Measurements from ENCODE around the gene ARHGAP44. TPM values are rescaled to one million over a fixed set of nuclear protein-coding genes. Genes with fewer than 3 reads are reported as not detected.

The ARHGAP44 gene
- total and polyA plus RNA-seq, 2 of the 13 experiments (the other 11 are each of a cell fraction or from before 2014, with no cell fraction given), result 0.79 to 3.1 TPM

DNA sequence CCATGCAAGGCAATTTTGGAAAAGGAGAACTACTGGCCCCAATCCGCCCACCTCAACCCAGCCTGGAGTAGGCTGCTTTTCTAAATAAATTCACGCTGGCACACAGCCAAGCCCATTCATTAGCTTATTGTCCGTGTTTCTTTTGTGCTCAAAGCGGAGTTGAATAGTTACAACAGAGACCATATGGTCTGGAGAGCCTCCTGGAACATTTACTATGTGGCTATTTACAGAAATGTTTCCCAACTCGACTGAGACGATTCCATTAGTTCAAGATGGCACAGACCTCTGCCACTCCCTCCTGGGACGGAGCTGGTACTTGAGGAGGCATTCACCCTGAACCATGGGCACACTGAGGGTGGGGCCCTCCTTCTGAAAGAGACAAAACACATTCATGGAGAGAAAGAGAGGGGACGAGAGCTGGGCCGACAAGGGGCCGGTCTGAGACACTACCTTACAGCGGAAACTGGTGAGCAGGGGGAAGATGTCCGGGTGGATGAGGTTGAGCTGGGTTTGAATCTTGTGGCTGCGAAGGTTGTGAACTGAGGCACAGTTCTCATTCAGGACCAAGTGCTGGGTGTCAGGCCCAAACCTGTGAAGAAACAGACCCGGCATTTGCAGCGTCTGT is 212.8 kb downstream of the ARHGAP44 start:
- ATAC-seq (no peak), FAIRE-seq (no peak), DNase-seq (ENCODE audit: low spot score) (no peak)
- H3K4me1 ChIP-seq (ENCODE audit: insufficient read depth, low read length), result no peaks in the 10 kb centered on the region
- CTCF ChIA-PET (ENCODE audit: low intra/inter-chr PET ratio, low total read pairs), result interaction anchor here (1.3 kb wide), 2 partner anchors 457 to 746 kb away, joined by 4 to 7 read pairs; no protein-coding TSS in a partner anchor
- peaks cover 45 to 79% of the 10 kb centered on the region in 2 experiments for H3K36me3 ChIP-seq (replicated peaks in 1 of 2; ENCODE audit: control insufficient read depth in 1 of 2, insufficient read depth in 2 of 2, low read length in 2 of 2)
- H3K9me3 ChIP-seq (ENCODE audit: low read length), result no peaks in the 10 kb centered on the region
- intact Hi-C loops (cut with micrococcal nuclease; ENCODE audit: unreplicated experiment), result loop anchor here (2.0 kb wide), 1 partner anchor 73 kb away; no protein-coding TSS in a partner anchor
- no peaks in the 10 kb centered on the region for H3K27me3 ChIP-seq (ENCODE audit: control insufficient read depth in 1 of 2, insufficient read depth in 2 of 2, low read length in 2 of 2)
- no peak overlapping the region for H3K4me3 ChIP-seq (replicated peaks in 1 of 3; ENCODE audit: insufficient read depth in 1 of 3, low read depth in 2 of 3, low read length in 3 of 3)
- no TSS peak for BruUV-seq (replicated peaks)
- in situ Hi-C loops (cut with HindIII; ENCODE audit: extremely low pct_ligation_motif_present, low pct_unique_long_range_greater_than_20kb), result loop anchor here (5.0 kb wide), 1 partner anchor 75 kb away; no protein-coding TSS in a partner anchor
- no peaks in the 10 kb centered on the region for H4K20me1 ChIP-seq (ENCODE audit: insufficient read depth, low read length)
- H2AFZ ChIP-seq (ENCODE audit: low read length), result no peak overlapping the region
- H3K79me2 ChIP-seq (ENCODE audit: insufficient read depth, low read length), result no peaks in the 10 kb centered on the region
- no peak for TF ChIP-seq GZF1 (CRISPR knock-in tag; IDR thresholded peaks at IDR 0.05)
- TF ChIP-seq, protein P1, sequence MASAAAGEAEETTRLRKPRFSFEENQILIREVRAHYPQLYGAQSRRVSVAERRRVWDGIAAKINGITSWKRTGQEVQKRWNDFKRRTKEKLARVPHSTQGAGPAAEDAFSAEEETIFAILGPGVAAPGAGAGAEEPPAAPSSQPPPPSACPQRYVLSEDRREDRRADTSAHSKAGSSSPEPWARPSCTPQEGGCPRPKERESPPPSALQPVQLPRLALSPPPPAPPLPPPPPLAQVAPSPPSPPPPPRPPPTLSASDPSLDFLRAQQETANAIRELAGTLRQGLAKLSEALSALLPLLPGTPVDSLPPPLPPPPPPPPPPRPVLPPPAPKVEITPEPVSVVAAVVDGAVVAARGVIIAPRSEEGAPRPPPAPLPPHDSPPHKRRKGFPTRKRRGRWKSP (CRISPR knock-in tag; IDR thresholded peaks at IDR 0.05), result no peak
- POLR2A ChIA-PET, result interaction anchor here (0.8 kb wide), 1 partner anchor 16 kb away, joined by 3 read pairs; the partner anchor contains the start of gene ELAC2
- H3K4me2 ChIP-seq (ENCODE audit: low read depth, low read length), result no peak overlapping the region
- H3K27ac ChIP-seq (ENCODE audit: extremely low read length, insufficient read depth, low read length), result no peak overlapping the region
- WGBS (ENCODE audit: low lambda C conversion rate), result 96% methylated on average over 15 of the region's 15 CpGs
- H3K9ac ChIP-seq (ENCODE audit: insufficient read depth, low read depth, low read length), result no peak overlapping the region

GRCh38 chr17:13002761-13003453 is 213.6 kb downstream of the ARHGAP44 start:
- Histone ChIP-seq H3K4me2 (ENCODE audit: low read depth, low read length) (no peak overlapping the region), H3K27me3 (ENCODE audit: control insufficient read depth in 1 of 2, insufficient read depth in 2 of 2, low read length in 2 of 2) (no peaks in the 10 kb centered on the region), H3K79me2 (ENCODE audit: insufficient read depth, low read length) (no peaks in the 10 kb centered on the region), H3K36me3 (replicated peaks in 1 of 2; ENCODE audit: control insufficient read depth in 1 of 2, insufficient read depth in 2 of 2, low read length in 2 of 2) (peaks cover 42 to 75% of the 10 kb centered on the region in 2 experiments), H3K4me3 (replicated peaks in 1 of 3; ENCODE audit: insufficient read depth in 1 of 3, low read depth in 2 of 3, low read length in 3 of 3) (no peak overlapping the region), H3K9ac (ENCODE audit: insufficient read depth, low read depth, low read length) (no peak overlapping the region), H3K4me1 (ENCODE audit: insufficient read depth, low read length) (no peaks in the 10 kb centered on the region), H3K27ac (ENCODE audit: extremely low read length, insufficient read depth, low read length) (no peak overlapping the region), H2AFZ (ENCODE audit: low read length) (no peak overlapping the region), H3K9me3 (ENCODE audit: low read length) (no peaks in the 10 kb centered on the region), H4K20me1 (ENCODE audit: insufficient read depth, low read length) (no peaks in the 10 kb centered on the region)
- ChIA-PET POLR2A (interaction anchor here (0.8 to 1.2 kb wide), 2 partner anchors 15 kb away, joined by 3 to 5 read pairs; partner anchors contain the start of gene ELAC2), CTCF (ENCODE audit: low intra/inter-chr PET ratio, low total read pairs) (interaction anchor here (0.8 to 1.3 kb wide), 3 partner anchors 74 to 746 kb away, joined by 4 to 8 read pairs (median 7); no protein-coding TSS in a partner anchor)
- peak; percentile 92 for ATAC-seq
- in situ Hi-C loops (cut with HindIII; ENCODE audit: extremely low pct_ligation_motif_present, low pct_unique_long_range_greater_than_20kb), result loop anchor here (5.0 kb wide), 1 partner anchor 76 kb away; no protein-coding TSS in a partner anchor
- DNase-seq (ENCODE audit: low spot score), result peak; percentile 59
- peak; percentile 80 for FAIRE-seq
- BruUV-seq (replicated peaks), result no TSS peak
- 49% methylated on average over 15 of the region's 15 CpGs for WGBS (ENCODE audit: low lambda C conversion rate)
- intact Hi-C loops (cut with micrococcal nuclease; ENCODE audit: unreplicated experiment), result loop anchor here (2.0 kb wide), 1 partner anchor 74 kb away; no protein-coding TSS in a partner anchor
- peak; percentile 72 for TF ChIP-seq SMC3 (IDR thresholded peaks at IDR 0.05; ENCODE audit: low read length)
- peak; percentile 88 for TF ChIP-seq STAG1 (CRISPR knock-in tag; IDR thresholded peaks at IDR 0.05)
- TF ChIP-seq ZNF143 (CRISPR knock-in tag; IDR thresholded peaks at IDR 0.05), result peak; percentile 67; the same call in 1 of the 2 replicates
- TF ChIP-seq CC2D1A (CRISPR knock-in tag; IDR thresholded peaks at IDR 0.05), result no peak
- peak; percentile 12 for TF ChIP-seq XRCC5 (optimal IDR thresholded peaks at IDR 0.05; ENCODE audit: low read length)
- no peak for TF ChIP-seq TRIM24 (CRISPR knock-in tag; IDR thresholded peaks at IDR 0.05)
- TF ChIP-seq, protein P2, sequence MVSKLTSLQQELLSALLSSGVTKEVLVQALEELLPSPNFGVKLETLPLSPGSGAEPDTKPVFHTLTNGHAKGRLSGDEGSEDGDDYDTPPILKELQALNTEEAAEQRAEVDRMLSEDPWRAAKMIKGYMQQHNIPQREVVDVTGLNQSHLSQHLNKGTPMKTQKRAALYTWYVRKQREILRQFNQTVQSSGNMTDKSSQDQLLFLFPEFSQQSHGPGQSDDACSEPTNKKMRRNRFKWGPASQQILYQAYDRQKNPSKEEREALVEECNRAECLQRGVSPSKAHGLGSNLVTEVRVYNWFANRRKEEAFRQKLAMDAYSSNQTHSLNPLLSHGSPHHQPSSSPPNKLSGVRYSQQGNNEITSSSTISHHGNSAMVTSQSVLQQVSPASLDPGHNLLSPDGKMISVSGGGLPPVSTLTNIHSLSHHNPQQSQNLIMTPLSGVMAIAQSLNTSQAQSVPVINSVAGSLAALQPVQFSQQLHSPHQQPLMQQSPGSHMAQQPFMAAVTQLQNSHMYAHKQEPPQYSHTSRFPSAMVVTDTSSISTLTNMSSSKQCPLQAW (CRISPR knock-in tag; IDR thresholded peaks at IDR 0.05), result peak; percentile 37; the same call in 1 of the 2 replicates
- TF ChIP-seq, protein P3, sequence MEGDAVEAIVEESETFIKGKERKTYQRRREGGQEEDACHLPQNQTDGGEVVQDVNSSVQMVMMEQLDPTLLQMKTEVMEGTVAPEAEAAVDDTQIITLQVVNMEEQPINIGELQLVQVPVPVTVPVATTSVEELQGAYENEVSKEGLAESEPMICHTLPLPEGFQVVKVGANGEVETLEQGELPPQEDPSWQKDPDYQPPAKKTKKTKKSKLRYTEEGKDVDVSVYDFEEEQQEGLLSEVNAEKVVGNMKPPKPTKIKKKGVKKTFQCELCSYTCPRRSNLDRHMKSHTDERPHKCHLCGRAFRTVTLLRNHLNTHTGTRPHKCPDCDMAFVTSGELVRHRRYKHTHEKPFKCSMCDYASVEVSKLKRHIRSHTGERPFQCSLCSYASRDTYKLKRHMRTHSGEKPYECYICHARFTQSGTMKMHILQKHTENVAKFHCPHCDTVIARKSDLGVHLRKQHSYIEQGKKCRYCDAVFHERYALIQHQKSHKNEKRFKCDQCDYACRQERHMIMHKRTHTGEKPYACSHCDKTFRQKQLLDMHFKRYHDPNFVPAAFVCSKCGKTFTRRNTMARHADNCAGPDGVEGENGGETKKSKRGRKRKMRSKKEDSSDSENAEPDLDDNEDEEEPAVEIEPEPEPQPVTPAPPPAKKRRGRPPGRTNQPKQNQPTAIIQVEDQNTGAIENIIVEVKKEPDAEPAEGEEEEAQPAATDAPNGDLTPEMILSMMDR (CRISPR knock-in tag; IDR thresholded peaks at IDR 0.05), result peak; percentile 88

Measured in HepG2 (cell line).